Tibial artery (tissue), 4 donors: ENCODE measurements around the gene NLN.

Experiments used
- DNase-seq, 2 donors: peaks; one replicate each; pipeline ENCODE4 v3.0.0-alpha.2; 2019
- H3K27ac ChIP-seq, 2 donors: fragments of 200-600 bp; sonication (generic) in 1 of 2; 1 replicate in 1 of 2; 2 replicates in 1 of 2; pipeline ENCODE4 v1.5.1; 2018 to 2019; ENCODE audit warnings: mild to moderate bottlenecking in 1 of 2
- H3K27me3 ChIP-seq, 2 donors: fragments of 200-600 bp; sonication (generic) in 1 of 2; one replicate each; pipeline versions ENCODE4 v1.5.1 to v1.6.0; 2016 to 2019
- H3K36me3 ChIP-seq, 3 donors: fragments of 200-600 bp; sonication (generic) in 2 of 3; one replicate each; pipeline ENCODE4 v1.5.1; 2016 to 2019; ENCODE audit warnings: mild to moderate bottlenecking in 2 of 3
- H3K4me1 ChIP-seq, 4 donors: fragments of 200-600 bp; sonication (generic) in 2 of 4; 1 replicate in 3 of 4; 2 replicates in 1 of 4; pipeline ENCODE4 v1.5.1; 2016 to 2019
- H3K4me3 ChIP-seq, 2 donors: fragments of 200-600 bp; sonication (generic) in 1 of 2; 1 replicate in 1 of 2; 2 replicates in 1 of 2; pipeline ENCODE4 v1.5.1; 2018 to 2019; ENCODE audit warnings: mild to moderate bottlenecking in 2 of 2
- H3K9me3 ChIP-seq, 3 donors: fragments of 200-600 bp; sonication (generic) in 1 of 3; one replicate each; pipeline ENCODE4 v1.5.1; 2016 to 2019
- intact Hi-C: fragments of 100-400 bp; cut with DNase I; formaldehyde crosslinking; loops from one replicate; pipeline ENCODE4 v1.15.0; 2023; ENCODE audit warnings: low total_unique reads
- TF ChIP-seq, protein P1 (sequence below), 2 experiments: fragments of 200-600 bp in 1 of 2; fragments of 450-650 bp in 1 of 2; IDR thresholded peaks; one replicate each; pipeline ENCODE4 v1.5.1; 2017 to 2019; ENCODE audit warnings: antibody characterized with exemption in 2 of 2, mild to moderate bottlenecking in 1 of 2, moderate library complexity in 1 of 2

The NLN gene

DNA sequence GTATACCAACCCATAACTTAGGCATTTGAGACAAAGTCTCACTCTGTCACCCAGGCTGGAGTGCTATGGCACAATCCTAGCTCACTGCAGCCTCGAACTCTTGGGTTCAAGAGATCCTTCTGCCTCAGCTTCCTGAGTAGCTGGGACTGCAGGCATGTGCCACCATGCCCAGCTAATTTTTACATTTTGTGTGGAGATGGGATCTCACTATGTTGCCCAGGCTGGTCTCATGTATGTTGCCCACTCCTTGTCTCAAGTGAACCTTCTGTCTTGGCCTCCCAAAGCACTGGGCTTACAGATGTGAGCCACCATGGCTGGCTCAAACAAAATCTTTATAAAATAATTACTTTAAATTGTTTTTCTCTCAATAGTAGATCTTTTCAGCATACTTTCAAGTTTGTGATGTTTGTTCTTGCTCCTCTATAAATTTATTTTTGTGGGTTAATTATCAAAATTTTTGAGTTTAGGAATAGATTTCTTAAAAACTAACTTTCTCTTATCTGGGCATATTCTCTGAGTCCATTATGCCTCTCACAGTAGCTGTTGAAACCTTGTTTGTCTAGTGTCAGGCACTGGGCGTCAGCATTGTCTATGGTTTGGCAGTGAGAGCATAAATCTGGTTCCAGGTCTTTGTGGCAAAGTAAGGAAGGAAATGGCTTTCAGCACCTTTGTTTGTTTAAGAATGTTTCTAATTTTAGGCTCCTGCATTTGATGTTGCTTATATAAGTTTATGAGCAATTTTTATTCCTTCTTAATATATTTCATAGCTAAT lies 38.7 kb downstream of the NLN start:
- intact Hi-C loops = no loop called here
- no peak for DNase-seq

DNA sequence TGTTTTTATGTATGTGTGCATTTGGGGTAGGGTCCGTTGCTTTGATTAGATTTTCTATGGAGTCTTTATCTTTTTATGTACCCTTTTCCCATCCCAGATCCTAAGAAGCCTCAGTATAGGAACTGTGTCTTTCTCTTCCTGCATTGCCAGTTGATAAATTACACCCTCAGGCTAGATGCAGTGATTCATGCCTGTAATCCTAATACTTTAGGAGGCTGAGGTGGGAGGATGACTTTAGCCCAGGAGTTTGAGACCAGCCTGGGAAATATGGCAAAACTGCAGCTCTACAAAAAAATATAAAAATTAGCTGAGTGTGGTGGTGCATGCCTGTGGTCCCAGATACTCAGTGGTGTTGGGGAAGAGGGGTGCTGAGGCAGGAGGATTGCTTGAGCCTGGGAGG lies 40.2 kb downstream of the NLN start:
- peaks cover 6 to 35% (median 26%) of the 10 kb centered on the region in 3 donors for H3K36me3 ChIP-seq
- no peak overlapping the region for H3K4me3 ChIP-seq
- no peaks in the 10 kb centered on the region for H3K9me3 ChIP-seq
- intact Hi-C loops = no loop called here
- no peaks in the 10 kb centered on the region for H3K27me3 ChIP-seq
- no peak for DNase-seq
- no peak overlapping the region for H3K27ac ChIP-seq
- no peaks in the 10 kb centered on the region for H3K4me1 ChIP-seq
- TF ChIP-seq, protein P1, sequence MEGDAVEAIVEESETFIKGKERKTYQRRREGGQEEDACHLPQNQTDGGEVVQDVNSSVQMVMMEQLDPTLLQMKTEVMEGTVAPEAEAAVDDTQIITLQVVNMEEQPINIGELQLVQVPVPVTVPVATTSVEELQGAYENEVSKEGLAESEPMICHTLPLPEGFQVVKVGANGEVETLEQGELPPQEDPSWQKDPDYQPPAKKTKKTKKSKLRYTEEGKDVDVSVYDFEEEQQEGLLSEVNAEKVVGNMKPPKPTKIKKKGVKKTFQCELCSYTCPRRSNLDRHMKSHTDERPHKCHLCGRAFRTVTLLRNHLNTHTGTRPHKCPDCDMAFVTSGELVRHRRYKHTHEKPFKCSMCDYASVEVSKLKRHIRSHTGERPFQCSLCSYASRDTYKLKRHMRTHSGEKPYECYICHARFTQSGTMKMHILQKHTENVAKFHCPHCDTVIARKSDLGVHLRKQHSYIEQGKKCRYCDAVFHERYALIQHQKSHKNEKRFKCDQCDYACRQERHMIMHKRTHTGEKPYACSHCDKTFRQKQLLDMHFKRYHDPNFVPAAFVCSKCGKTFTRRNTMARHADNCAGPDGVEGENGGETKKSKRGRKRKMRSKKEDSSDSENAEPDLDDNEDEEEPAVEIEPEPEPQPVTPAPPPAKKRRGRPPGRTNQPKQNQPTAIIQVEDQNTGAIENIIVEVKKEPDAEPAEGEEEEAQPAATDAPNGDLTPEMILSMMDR (IDR thresholded peaks at IDR 0.05) = no peak

More for the DNA sequence above, 38.7 kb downstream of the NLN start:
- Histone ChIP-seq H3K9me3 (no peaks in the 10 kb centered on the region), H3K36me3 (peaks cover 6 to 24% (median 20%) of the 10 kb centered on the region in 3 donors), H3K27ac (no peak overlapping the region), H3K4me3 (no peak overlapping the region), H3K4me1 (no peaks in the 10 kb centered on the region), H3K27me3 (no peaks in the 10 kb centered on the region)
- TF ChIP-seq, protein P1 (IDR thresholded peaks at IDR 0.05) = no peak

DNA sequence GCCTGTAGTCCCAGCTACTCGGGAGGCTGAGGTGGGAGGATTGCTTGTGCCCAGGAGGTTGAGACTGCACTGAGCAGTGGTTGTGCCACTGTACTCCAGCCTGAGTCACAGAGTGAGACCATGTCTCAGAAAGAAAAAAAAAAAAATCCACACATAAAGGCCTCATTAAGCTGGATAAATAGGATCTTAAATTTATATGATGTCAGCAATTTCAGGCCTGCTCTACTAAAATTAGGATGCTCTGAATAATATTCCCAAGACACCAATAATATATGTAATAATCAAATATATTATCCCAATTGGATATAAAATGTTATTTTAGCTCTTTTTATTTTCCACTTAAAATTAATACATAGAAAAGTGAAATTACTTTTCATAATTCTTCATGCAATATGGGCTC lies 43.6 kb downstream of the NLN start:
- Histone ChIP-seq H3K4me1 (peaks cover 0 to 8% (median 0%) of the 10 kb centered on the region in 4 donors), H3K9me3 (no peaks in the 10 kb centered on the region), H3K4me3 (no peak overlapping the region), H3K27ac (no peak overlapping the region), H3K36me3 (peaks cover 0 to 18% (median 6%) of the 10 kb centered on the region in 3 donors), H3K27me3 (no peaks in the 10 kb centered on the region)
- no peak for DNase-seq
- intact Hi-C loops = no loop called here
- TF ChIP-seq, protein P1 (IDR thresholded peaks at IDR 0.05) = no peak

DNA sequence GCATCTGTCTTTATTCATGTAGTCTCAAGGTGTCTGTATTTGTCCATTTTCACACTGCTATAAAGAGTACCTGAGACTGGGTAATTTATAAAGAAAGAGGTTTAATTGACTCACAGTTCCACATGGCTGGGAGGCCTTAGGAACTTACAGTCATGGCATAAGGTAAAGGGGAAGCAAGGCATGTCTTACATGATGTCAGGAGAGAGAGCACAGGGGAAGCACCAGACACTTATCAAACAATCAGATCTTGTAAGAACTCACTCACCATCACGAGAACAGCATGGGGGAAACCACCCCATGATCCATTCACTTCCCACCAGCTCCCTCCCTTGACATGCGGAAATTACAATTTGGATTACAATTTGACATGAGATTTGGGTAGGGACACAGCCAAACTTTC lies 44.2 kb downstream of the NLN start:
- no peaks in the 10 kb centered on the region for H3K9me3 ChIP-seq
- peaks cover 0 to 18% (median 6%) of the 10 kb centered on the region in 3 donors for H3K36me3 ChIP-seq
- no peak overlapping the region for H3K4me3 ChIP-seq
- no peak overlapping the region for H3K27ac ChIP-seq
- DNase-seq = no peak
- no peaks in the 10 kb centered on the region for H3K27me3 ChIP-seq
- TF ChIP-seq, protein P1 (IDR thresholded peaks at IDR 0.05) = no peak
- intact Hi-C loops = no loop called here
- H3K4me1 ChIP-seq = peaks cover 0 to 8% (median 0%) of the 10 kb centered on the region in 4 donors

DNA sequence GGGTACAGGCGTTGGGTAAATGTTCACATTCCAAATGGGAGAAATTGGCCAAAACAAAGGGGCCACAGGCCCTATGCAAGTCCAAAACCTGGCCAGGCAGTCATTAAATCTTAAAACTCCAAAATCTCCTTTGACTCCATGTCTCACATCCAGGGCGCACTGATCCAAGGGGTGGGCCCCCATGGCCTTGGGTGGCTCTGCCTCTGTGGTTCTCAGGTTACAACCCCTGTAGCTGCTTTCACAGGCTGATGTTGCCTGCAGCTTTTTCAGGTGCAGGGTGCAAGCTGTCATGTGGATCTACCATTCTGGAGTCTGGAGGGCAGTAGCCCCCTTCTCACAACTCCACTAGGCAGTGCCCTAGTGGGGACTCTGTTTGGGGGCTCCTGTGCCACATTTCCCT lies 44.8 kb downstream of the NLN start:
- Histone ChIP-seq H3K4me3 (no peak overlapping the region), H3K27me3 (no peaks in the 10 kb centered on the region), H3K4me1 (peaks cover 0 to 8% (median 0%) of the 10 kb centered on the region in 4 donors), H3K27ac (no peak overlapping the region), H3K36me3 (peaks cover 0 to 18% (median 6%) of the 10 kb centered on the region in 3 donors), H3K9me3 (no peaks in the 10 kb centered on the region)
- intact Hi-C loops = no loop called here
- TF ChIP-seq, protein P1 (IDR thresholded peaks at IDR 0.05) = no peak
- no peak for DNase-seq
